ENCODE measurements around the gene CBFA2T2.
"Not testable (repeated sequence)": the region's sequence is repeated elsewhere in the genome, so short reads cannot be mapped to it uniquely, and the experiment has no call there.

DNA sequence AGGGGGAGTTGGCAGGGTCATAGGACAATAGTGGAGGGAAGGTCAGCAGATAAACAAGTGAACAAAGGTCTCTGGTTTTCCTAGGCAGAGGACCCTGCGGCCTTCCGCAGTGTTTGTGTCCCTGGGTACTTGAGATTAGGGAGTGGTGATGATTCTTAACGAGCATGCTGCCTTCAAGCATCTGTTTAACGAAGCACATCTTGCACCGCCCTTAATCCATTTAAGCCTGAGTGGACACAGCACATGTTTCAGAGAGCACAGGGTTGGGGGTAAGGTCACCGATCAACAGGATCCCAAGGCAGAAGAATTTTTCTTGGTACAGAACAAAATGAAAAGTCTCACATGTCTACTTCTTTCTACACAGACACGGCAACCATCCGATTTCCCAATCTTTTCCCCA is 45.8 kb downstream of the CBFA2T2 start:
- TF ChIP-seq, protein P1, sequence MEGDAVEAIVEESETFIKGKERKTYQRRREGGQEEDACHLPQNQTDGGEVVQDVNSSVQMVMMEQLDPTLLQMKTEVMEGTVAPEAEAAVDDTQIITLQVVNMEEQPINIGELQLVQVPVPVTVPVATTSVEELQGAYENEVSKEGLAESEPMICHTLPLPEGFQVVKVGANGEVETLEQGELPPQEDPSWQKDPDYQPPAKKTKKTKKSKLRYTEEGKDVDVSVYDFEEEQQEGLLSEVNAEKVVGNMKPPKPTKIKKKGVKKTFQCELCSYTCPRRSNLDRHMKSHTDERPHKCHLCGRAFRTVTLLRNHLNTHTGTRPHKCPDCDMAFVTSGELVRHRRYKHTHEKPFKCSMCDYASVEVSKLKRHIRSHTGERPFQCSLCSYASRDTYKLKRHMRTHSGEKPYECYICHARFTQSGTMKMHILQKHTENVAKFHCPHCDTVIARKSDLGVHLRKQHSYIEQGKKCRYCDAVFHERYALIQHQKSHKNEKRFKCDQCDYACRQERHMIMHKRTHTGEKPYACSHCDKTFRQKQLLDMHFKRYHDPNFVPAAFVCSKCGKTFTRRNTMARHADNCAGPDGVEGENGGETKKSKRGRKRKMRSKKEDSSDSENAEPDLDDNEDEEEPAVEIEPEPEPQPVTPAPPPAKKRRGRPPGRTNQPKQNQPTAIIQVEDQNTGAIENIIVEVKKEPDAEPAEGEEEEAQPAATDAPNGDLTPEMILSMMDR (IDR thresholded peaks at IDR 0.05) = not testable (repeated sequence)
- TF ChIP-seq POLR2AphosphoS5, EP300 (IDR thresholded peaks at IDR 0.05): not testable (repeated sequence)

Data from stomach (tissue), 4 donors.